Measurements from ENCODE around the gene HS6ST2. TPM values are rescaled to one million over a fixed set of nuclear protein-coding genes. Genes with fewer than 3 reads are reported as not detected.

HS6ST2 gene
- total RNA-seq, 1 donor: not detected

DNA sequence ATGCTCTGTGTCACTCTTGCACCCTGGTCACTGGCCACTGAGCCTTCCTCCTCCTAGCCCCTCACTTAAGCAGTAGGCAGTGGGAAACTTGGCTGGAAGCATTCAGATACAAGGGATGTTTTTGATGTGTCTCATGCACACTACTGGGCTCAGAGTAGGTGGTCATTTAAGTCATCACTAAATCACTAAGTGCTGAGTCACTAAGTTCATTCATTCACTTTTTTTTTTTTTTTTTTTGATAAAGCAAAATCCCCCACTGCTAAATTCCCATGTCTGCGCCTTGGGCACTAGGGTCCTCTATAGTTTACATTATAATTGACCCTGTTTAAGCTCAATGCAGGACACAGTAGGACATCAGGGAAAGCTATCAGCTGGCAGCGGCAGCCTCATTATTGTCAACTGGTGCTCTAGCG, 287.2 kb downstream of the HS6ST2 start:
- Histone ChIP-seq H4K20me1 (ENCODE audit: insufficient read depth, low read length) (no peaks in the 10 kb centered on the region), H3K9me3 (ENCODE audit: low read depth, low read length) (no peaks in the 10 kb centered on the region), H3K4me2 (ENCODE audit: insufficient read depth, low read length) (no peak overlapping the region), H3K4me3 (ENCODE audit: insufficient read depth, low read length) (no peak overlapping the region), H2AFZ (ENCODE audit: low read length) (no peak overlapping the region), H3K27me3 (ENCODE audit: insufficient read depth, low read length) (peaks cover 4% of the 10 kb centered on the region), H3K79me2 (ENCODE audit: insufficient read depth, low read length) (no peaks in the 10 kb centered on the region), H3K4me1 (ENCODE audit: insufficient read depth, low read length) (no peaks in the 10 kb centered on the region), H3K36me3 (ENCODE audit: insufficient read depth, low read length) (no peaks in the 10 kb centered on the region), H3K27ac (ENCODE audit: low read depth, low read length) (no peak overlapping the region)
- no peak for DNase-seq (ENCODE audit: insufficient read length, low spot score, missing footprints)
- TF ChIP-seq, protein P1, sequence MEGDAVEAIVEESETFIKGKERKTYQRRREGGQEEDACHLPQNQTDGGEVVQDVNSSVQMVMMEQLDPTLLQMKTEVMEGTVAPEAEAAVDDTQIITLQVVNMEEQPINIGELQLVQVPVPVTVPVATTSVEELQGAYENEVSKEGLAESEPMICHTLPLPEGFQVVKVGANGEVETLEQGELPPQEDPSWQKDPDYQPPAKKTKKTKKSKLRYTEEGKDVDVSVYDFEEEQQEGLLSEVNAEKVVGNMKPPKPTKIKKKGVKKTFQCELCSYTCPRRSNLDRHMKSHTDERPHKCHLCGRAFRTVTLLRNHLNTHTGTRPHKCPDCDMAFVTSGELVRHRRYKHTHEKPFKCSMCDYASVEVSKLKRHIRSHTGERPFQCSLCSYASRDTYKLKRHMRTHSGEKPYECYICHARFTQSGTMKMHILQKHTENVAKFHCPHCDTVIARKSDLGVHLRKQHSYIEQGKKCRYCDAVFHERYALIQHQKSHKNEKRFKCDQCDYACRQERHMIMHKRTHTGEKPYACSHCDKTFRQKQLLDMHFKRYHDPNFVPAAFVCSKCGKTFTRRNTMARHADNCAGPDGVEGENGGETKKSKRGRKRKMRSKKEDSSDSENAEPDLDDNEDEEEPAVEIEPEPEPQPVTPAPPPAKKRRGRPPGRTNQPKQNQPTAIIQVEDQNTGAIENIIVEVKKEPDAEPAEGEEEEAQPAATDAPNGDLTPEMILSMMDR (IDR thresholded peaks at IDR 0.05; ENCODE audit: extremely low read depth, low read depth, low read length): no peak

DNA sequence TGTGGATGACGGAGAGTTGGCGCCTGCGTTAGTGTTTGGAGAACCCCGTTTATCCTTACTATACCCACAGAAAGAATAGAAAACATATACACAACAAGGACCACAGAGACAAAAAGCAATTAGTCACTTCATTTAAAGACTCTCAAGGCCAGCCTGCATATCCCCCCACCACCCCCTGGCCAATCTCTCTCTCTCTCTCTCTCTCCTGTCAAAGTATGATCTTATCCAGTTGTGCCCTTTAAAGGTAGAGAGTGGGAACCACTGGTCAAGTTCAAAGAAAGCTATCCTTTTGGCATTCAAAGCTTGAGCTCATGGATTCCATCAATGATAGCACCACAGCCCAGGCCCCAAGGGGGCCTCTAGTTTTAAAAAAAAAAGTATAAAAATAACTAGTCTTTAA, 289.3 kb downstream of the HS6ST2 start:
- DNase-seq (ENCODE audit: insufficient read length, low spot score, missing footprints): no peak
- Histone ChIP-seq H2AFZ (ENCODE audit: low read length) (no peak overlapping the region), H3K27me3 (ENCODE audit: insufficient read depth, low read length) (peaks cover 4% of the 10 kb centered on the region), H3K79me2 (ENCODE audit: insufficient read depth, low read length) (no peaks in the 10 kb centered on the region), H3K36me3 (ENCODE audit: insufficient read depth, low read length) (no peaks in the 10 kb centered on the region), H3K4me1 (ENCODE audit: insufficient read depth, low read length) (no peaks in the 10 kb centered on the region), H3K9me3 (ENCODE audit: low read depth, low read length) (no peaks in the 10 kb centered on the region), H4K20me1 (ENCODE audit: insufficient read depth, low read length) (no peaks in the 10 kb centered on the region), H3K4me3 (ENCODE audit: insufficient read depth, low read length) (no peak overlapping the region), H3K4me2 (ENCODE audit: insufficient read depth, low read length) (no peak overlapping the region), H3K27ac (ENCODE audit: low read depth, low read length) (no peak overlapping the region)
- TF ChIP-seq, protein P1 (IDR thresholded peaks at IDR 0.05; ENCODE audit: extremely low read depth, low read depth, low read length): no peak

DNA sequence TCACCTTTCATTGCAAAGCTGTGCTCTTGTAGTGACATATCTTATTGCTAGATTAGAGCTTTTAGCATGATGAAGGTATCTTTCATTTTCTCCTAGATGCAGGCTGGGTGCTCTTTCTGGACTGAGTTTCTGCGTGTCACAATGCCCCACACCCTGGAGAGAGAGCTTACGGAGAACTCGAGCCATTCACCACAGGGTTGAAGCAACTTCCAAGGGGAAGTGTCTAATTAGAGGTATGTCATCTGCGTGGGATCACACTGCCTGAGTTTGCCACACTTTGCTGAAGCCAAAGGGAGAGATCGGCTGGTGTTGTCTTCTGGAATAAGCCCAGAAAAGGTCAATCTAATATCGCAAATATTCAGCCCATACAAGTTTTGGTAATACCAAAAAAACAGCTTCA, 290.3 kb downstream of the HS6ST2 start:
- H3K27me3 ChIP-seq (ENCODE audit: insufficient read depth, low read length): peaks cover 4% of the 10 kb centered on the region
- H3K27ac ChIP-seq (ENCODE audit: low read depth, low read length): no peak overlapping the region

DNA sequence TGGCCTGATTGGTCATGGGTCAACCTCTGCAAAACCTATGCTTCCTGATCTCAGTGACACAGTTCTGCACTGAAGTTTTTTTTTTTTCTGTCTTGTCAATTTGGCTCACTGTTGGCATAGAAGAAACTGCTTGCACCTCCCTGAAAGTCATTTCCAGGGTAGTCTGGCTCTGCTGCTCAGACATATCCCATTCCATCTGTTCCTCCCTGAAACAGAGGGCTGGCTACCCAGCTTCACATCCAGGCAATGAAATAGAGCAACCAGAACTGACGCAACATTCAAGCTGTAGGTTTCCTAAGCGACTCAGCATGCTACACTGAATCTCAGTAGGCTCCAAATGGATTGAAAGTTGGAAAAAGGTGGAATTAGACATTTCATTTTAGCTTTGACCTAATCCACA, 292.8 kb downstream of the HS6ST2 start:
- Histone ChIP-seq H3K4me3 (ENCODE audit: insufficient read depth, low read length) (no peak overlapping the region), H3K4me2 (ENCODE audit: insufficient read depth, low read length) (no peak overlapping the region), H3K36me3 (ENCODE audit: insufficient read depth, low read length) (no peaks in the 10 kb centered on the region), H3K79me2 (ENCODE audit: insufficient read depth, low read length) (no peaks in the 10 kb centered on the region), H3K27me3 (ENCODE audit: insufficient read depth, low read length) (peaks cover 4% of the 10 kb centered on the region), H3K4me1 (ENCODE audit: insufficient read depth, low read length) (no peaks in the 10 kb centered on the region), H2AFZ (ENCODE audit: low read length) (no peak overlapping the region), H4K20me1 (ENCODE audit: insufficient read depth, low read length) (no peaks in the 10 kb centered on the region), H3K27ac (ENCODE audit: low read depth, low read length) (no peak overlapping the region), H3K9me3 (ENCODE audit: low read depth, low read length) (no peaks in the 10 kb centered on the region)
- DNase-seq (ENCODE audit: insufficient read length, low spot score, missing footprints): no peak
- TF ChIP-seq, protein P1 (IDR thresholded peaks at IDR 0.05; ENCODE audit: extremely low read depth, low read depth, low read length): no peak

More for the DNA sequence above, 290.3 kb downstream of the HS6ST2 start:
- Histone ChIP-seq H3K4me1 (ENCODE audit: insufficient read depth, low read length) (no peaks in the 10 kb centered on the region), H3K79me2 (ENCODE audit: insufficient read depth, low read length) (no peaks in the 10 kb centered on the region), H3K9me3 (ENCODE audit: low read depth, low read length) (no peaks in the 10 kb centered on the region), H3K4me2 (ENCODE audit: insufficient read depth, low read length) (peak overlapping the region; percentile 39), H3K4me3 (ENCODE audit: insufficient read depth, low read length) (no peak overlapping the region), H3K36me3 (ENCODE audit: insufficient read depth, low read length) (no peaks in the 10 kb centered on the region), H4K20me1 (ENCODE audit: insufficient read depth, low read length) (no peaks in the 10 kb centered on the region), H2AFZ (ENCODE audit: low read length) (peak overlapping the region; percentile 20)
- TF ChIP-seq, protein P1 (IDR thresholded peaks at IDR 0.05; ENCODE audit: extremely low read depth, low read depth, low read length): no peak
- no peak for DNase-seq (ENCODE audit: insufficient read length, low spot score, missing footprints)
